Inflammatory macrophage treated with lipopolysaccharide for 1 hour (primary cell): ENCODE results near the gene SMARCC1.

Experiments
- DNase-seq, 2 donors: peaks; one replicate each; pipeline ENCODE4 v3.0.0-alpha.2; 2020 to 2022

Gene SMARCC1

GRCh38 chr3:47536221-47536891 lies 245.3 kb downstream of the SMARCC1 start:
- DNase-seq: no peak
